IPS-18a (cell line): ENCODE measurements around the gene CD4.
"Not testable (repeated sequence)": the region's sequence is repeated elsewhere in the genome, so short reads cannot be mapped to it uniquely, and the experiment has no call there.

ENCODE experiments used
- H3K27ac ChIP-seq: one replicate; pipeline ENCODE4 v1.5.1; 2013; ENCODE audit warnings: low read length
- H3K27me3 ChIP-seq: one replicate; pipeline ENCODE4 v1.6.1; 2013; ENCODE audit warnings: mild to moderate bottlenecking, low read length; ENCODE audit not compliant: control insufficient read depth, insufficient read depth
- H3K36me3 ChIP-seq: one replicate; pipeline ENCODE4 v1.6.1; 2013; ENCODE audit warnings: low read depth, low read length; ENCODE audit not compliant: control insufficient read depth
- H3K4me1 ChIP-seq: one replicate; pipeline ENCODE4 v1.6.1; 2013; ENCODE audit warnings: low read depth, low read length; ENCODE audit not compliant: control insufficient read depth
- H3K4me3 ChIP-seq: one replicate; pipeline ENCODE4 v1.5.1; 2013; ENCODE audit warnings: low read length
- H3K9ac ChIP-seq: one replicate; pipeline ENCODE4 v1.6.1; 2013; ENCODE audit warnings: mild to moderate bottlenecking, low read length, moderate library complexity
- H3K9me3 ChIP-seq: one replicate; pipeline ENCODE4 v1.6.1; 2013; ENCODE audit warnings: low read depth, low read length; ENCODE audit not compliant: control insufficient read depth

Gene CD4

DNA sequence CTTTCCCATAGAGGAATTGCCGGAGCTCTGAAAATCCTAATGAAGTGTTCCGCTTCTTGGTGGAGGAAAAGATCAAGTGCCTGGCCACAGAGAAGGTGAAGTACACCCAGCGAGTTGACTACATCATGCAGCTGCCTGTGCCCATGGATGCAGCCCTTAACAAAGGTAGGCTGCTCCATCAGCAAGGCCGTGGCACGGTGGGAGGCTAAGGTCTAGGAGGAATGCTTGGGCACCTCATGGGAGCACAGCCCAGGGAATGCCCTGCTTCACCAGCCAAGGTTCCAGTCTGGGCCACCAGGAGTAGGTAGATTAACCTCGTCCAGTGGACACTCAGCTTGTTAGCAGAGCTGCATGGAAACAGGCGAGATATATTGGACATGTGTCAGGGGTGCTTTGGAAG lies 71.6 kb downstream of the CD4 start:
- no peak overlapping the region for H3K27ac ChIP-seq
- no peaks in the 10 kb centered on the region for H3K27me3 ChIP-seq
- H3K36me3 ChIP-seq, result peaks cover 79% of the 10 kb centered on the region
- H3K9me3 ChIP-seq, result no peaks in the 10 kb centered on the region
- no peak overlapping the region for H3K4me3 ChIP-seq
- no peak overlapping the region for H3K9ac ChIP-seq
- H3K4me1 ChIP-seq, result peaks cover 5% of the 10 kb centered on the region

DNA sequence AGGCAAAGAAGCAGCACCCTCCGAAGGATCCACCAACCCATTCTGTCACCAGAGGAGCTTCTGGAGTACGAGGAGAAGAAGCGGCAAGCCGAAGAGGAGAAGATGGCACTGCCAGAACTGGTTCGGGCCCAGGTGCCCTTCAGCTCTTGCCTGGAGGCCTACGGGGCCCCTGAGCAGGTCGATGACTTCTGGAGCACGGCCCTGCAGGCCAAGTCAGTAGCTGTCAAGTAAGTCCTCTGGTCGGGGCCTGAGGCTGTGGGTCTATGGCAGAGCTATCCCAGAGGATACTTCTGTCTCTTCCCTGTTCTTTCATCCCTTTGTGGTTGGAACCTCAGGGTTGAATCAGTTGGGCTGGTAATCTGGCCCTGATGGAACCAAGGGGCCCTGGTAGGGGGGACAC lies 72.1 kb downstream of the CD4 start:
- H3K9ac ChIP-seq, result no peak overlapping the region
- no peaks in the 10 kb centered on the region for H3K9me3 ChIP-seq
- H3K27ac ChIP-seq, result no peak overlapping the region
- peaks cover 75% of the 10 kb centered on the region for H3K36me3 ChIP-seq
- H3K4me3 ChIP-seq, result no peak overlapping the region
- no peaks in the 10 kb centered on the region for H3K27me3 ChIP-seq
- peaks cover 9% of the 10 kb centered on the region for H3K4me1 ChIP-seq

DNA sequence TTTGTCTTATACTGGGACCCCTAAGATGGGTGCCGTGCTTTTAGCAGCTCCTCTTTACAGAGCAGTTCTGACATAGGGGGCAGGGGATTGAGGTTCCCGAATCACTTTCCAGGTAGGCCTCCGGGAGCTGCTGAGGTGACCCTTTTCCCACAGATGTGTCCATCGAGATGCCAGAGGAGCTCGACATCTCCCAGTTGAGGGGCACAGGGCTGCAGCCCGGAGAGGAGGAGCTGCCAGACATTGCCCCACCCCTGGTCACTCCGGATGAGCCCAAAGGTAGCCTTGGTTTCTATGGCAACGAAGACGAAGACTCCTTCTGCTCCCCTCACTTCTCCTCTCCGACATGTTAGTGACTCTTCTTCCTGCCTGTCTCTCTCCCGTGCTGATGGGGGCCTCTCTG lies 73.7 kb downstream of the CD4 start:
- Histone ChIP-seq H3K4me3 (no peak overlapping the region), H3K36me3 (peaks cover 59% of the 10 kb centered on the region), H3K4me1 (peaks cover 15% of the 10 kb centered on the region), H3K27ac (no peak overlapping the region), H3K9ac (no peak overlapping the region), H3K9me3 (no peaks in the 10 kb centered on the region), H3K27me3 (no peaks in the 10 kb centered on the region)

DNA sequence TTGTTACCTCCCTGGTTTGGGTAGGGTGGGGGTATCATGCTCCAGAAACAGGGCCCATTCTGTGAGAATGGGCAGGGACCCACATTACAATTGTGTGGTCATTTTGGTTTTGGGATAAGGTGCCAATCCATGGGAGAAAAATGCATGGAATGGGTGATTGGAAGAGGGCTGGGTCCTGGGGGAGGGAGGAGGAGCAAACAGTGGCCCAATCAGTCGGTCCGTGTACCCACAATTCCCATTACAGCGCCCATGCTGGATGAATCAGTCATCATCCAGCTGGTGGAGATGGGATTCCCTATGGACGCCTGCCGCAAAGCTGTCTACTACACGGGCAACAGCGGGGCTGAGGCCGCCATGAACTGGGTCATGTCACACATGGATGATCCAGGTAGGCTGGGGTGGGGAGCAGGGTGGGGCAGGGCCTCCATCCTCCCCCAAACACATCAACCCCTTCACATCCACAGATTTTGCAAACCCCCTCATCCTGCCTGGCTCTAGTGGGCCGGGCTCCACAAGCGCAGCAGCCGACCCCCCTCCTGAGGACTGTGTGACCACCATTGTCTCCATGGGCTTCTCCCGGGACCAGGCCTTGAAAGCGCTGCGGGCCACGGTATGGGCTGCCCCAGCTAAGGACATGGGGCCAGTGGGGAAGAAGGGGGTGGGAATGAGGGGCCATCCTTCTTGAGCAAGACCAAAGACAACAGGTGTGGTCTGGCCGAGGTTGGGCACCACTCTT lies 74.4 kb downstream of the CD4 start:
- H3K36me3 ChIP-seq, result peaks cover 53% of the 10 kb centered on the region
- H3K4me1 ChIP-seq, result peaks cover 15% of the 10 kb centered on the region
- no peak overlapping the region for H3K9ac ChIP-seq
- no peak overlapping the region for H3K4me3 ChIP-seq
- no peaks in the 10 kb centered on the region for H3K9me3 ChIP-seq
- no peak overlapping the region for H3K27ac ChIP-seq
- no peaks in the 10 kb centered on the region for H3K27me3 ChIP-seq

DNA sequence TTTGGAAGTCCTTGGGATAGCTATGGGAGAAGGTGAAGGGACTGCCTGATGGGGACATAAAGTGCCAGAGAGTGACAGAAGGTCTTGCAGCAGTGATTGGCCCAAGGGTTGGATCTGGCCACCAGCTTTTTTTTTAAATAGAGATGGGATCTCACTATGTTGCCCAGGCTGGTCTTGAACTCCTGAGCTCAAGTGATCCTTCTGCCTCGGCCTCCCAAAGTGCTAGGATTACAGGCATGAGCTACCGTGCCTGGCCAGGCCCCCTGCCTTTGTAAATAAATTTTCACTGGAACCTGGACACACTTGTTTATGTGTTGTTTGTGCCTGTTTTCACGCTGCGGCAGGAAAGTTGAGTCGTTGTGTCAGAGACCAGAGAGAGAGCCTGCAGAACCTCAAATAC lies 76.0 kb downstream of the CD4 start:
- H3K9ac ChIP-seq, H3K9me3 ChIP-seq, H3K4me3 ChIP-seq, H3K27ac ChIP-seq, H3K27me3 ChIP-seq: not testable (repeated sequence)
- peaks cover 18% of the 10 kb centered on the region for H3K4me1 ChIP-seq
- H3K36me3 ChIP-seq, result peaks cover 57% of the 10 kb centered on the region

DNA sequence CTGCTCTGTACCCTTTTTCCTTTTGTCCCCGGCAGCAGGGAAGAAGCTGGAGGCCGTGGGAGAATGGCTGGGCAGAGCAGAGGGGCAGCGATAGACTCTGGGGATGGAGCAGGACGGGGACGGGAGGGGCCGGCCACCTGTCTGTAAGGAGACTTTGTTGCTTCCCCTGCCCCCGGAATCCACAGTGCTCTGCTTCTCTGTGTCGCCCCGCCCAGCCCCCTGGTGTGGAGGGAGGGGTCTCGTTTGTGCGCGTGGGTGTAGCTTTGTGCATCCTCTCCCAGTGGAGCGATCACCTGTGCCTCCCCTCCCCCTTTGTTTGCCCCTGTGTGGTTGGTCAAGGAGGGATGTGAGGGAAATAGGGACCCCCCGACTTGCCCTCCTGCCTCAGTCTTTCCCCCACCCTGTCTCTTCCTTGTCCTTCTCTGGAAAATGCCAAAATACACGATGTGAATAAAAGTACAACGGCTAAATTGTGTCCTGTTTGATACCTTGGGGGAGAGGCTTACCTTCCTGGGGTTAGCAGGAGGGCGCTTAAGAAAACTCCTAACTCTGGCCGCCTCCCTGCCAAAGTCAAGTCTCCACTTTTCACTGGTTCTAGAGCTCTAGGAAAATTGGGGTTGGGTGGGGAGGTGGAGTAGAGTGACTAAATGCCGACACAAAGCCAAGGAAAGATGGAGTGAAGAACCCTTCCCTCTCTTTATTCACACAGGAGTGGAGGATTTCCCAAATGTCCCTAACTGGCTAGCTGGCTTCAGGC lies 77.0 kb downstream of the CD4 start:
- Histone ChIP-seq H3K9me3 (no peaks in the 10 kb centered on the region), H3K27ac (peak overlapping the region; percentile 24), H3K36me3 (peaks cover 57% of the 10 kb centered on the region), H3K27me3 (no peaks in the 10 kb centered on the region), H3K9ac (peak overlapping the region; percentile 58), H3K4me1 (peaks cover 18% of the 10 kb centered on the region), H3K4me3 (peak overlapping the region; percentile 73)

DNA sequence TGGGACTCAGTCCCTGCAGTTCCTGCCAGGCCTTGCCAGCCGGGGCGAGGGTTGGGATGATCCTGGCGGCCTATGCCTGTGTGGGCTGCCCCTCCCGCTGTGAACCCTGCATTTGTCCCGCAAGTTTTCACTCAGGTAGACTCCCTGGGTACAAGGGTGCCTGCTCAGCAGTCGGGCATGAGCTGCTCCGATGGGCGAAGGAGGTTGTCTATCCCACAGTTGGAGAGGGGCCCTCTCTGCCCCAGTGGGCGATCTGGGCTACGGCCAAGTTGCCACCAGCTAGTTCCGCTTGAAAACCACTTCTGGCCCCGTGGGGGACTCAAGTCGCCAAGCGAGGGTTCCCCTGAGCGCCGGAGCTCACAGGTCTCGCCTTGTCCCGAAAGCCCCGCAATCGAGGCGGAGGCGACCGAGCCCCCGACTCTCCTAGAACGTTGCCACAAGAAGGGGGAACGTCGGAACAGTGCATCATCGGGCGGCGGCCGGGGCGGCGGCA lies 77.6 kb downstream of the CD4 start:
- Histone ChIP-seq H3K27ac (peak overlapping the region; percentile 24), H3K9me3 (no peaks in the 10 kb centered on the region), H3K4me3 (peak overlapping the region; percentile 73)

DNA sequence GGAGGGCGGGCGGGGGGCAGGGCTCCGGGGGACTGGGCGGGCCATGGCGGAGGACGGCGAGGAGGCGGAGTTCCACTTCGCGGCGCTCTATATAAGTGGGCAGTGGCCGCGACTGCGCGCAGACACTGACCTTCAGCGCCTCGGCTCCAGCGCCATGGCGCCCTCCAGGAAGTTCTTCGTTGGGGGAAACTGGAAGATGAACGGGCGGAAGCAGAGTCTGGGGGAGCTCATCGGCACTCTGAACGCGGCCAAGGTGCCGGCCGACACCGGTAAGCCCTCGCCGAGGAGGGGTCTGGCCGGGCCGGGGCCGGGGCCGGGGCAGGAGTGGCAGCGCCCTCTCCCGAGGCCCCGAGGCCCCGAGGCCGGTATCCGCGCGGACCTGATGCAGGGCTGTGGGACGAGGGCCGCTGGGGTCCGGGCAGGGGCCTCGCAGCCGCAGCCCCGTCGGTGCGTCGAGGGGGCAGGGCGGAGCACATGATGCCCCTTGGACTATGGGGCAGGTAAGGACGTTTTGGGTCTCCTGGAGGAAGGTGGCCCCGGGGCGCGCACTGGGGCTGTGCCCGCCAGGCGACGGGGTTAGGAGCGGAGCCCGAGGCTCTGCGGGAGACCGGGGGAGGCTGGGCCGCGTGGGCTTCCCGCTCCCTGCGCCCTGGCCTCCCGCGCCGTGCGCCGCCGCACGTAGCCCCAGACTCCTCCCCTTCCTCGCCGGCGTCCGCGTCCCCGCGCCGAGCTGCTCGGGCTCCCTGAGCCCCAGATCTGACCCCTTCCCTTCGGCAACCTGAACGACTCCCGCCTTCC lies 78.3 kb downstream of the CD4 start, which contains the start of gene TPI1:
Gene TPI1 (plus strand): TSS at position 119 of the 798 bp plus-strand sequence. CDS start 36 bp downstream, at position 155.
- no peaks in the 10 kb centered on the region for H3K27me3 ChIP-seq
- H3K36me3 ChIP-seq, result peaks cover 45% of the 10 kb centered on the region
- peaks cover 18% of the 10 kb centered on the region for H3K4me1 ChIP-seq
- H3K27ac ChIP-seq, result peak within 1 kb of the TSS; percentile 65
- peak within 1 kb of the TSS; percentile 90 for H3K9ac ChIP-seq
- H3K9me3 ChIP-seq, result no peaks in the 10 kb centered on the region
- peak within 1 kb of the TSS; percentile 73 for H3K4me3 ChIP-seq

More for the DNA sequence above, 77.6 kb downstream of the CD4 start:
- H3K4me1 ChIP-seq, result peaks cover 18% of the 10 kb centered on the region
- H3K9ac ChIP-seq, result peak overlapping the region; percentile 58
- no peaks in the 10 kb centered on the region for H3K27me3 ChIP-seq
- H3K36me3 ChIP-seq, result peaks cover 51% of the 10 kb centered on the region

DNA sequence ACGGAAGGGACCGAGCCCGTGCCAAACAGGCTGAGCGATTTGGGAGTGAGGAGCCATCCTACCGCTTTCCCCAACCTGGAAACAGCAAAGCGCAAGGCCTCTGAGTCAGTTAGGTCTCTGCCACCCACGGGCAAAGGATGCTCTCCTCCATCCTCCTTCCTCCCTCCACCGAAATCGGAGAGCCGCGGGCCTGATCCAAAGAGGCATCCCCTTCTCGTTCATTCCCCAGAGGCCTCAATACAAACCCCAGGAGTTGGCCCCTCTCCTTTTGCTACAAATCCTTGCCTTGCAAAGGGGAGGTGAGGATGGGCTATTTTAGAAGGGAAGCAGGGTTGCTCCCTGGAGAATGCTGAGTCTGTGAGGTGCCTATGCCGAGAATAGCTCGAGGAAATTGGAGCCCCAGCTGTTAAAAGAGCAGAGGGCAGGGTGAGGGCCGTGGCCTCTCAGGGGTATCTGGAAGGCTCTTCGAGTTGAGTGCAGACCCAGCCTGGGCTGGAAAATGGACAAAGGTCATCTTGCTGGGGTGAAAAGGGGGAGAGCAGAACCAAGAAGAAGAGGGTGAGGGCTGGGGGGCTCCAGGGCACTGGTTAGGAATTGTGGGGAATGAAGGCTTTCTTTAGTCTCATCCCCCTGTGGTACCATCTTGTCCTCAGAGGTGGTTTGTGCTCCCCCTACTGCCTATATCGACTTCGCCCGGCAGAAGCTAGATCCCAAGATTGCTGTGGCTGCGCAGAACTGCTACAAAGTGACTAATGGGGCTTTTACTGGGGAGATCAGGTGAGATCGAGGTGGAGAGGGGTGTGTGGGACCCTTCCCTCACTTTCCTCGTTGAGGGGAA lies 79.1 kb downstream of the CD4 start:
- Histone ChIP-seq H3K36me3 (peaks cover 38% of the 10 kb centered on the region), H3K27ac (no peak overlapping the region), H3K4me3 (peak overlapping the region; percentile 73), H3K4me1 (peaks cover 18% of the 10 kb centered on the region), H3K9me3 (no peaks in the 10 kb centered on the region), H3K27me3 (no peaks in the 10 kb centered on the region), H3K9ac (peak overlapping the region; percentile 90)

DNA sequence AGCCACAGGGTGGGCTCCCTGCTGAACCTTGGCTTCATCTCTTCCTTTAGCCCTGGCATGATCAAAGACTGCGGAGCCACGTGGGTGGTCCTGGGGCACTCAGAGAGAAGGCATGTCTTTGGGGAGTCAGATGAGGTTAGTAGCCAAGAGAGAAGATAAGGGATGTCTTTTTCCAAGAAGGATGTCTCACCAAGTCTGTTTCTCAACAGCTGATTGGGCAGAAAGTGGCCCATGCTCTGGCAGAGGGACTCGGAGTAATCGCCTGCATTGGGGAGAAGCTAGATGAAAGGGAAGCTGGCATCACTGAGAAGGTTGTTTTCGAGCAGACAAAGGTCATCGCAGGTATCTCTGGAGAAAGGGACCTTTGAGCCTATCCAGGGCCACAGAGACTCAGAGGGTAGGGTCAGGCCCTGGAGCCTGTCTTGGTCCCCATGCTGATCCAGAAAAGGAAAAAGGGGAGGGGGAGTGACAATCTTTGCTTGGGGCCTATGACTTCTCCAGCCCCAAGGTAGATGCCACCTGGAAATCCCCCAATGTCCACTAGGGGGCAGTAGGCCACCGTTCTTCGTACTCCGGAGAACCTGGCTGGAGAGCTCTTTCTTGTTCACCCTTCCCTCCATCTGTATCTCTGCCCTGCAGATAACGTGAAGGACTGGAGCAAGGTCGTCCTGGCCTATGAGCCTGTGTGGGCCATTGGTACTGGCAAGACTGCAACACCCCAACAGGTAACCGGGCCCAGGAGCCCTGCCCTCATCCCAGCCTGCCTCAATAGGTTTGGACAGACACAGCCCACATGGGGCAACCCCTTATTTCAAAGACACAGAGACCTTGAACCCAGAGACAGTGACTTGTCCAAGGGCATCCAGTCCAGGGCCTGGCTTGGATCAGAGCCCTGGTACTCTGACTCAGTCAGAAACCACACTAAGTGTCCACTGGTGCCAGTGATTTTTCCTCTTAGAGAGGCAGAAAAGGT lies 80.0 kb downstream of the CD4 start:
- Histone ChIP-seq H3K9ac (no peak overlapping the region), H3K27me3 (no peaks in the 10 kb centered on the region), H3K4me3 (peak overlapping the region; percentile 73), H3K27ac (no peak overlapping the region), H3K4me1 (peaks cover 22% of the 10 kb centered on the region), H3K36me3 (peaks cover 32% of the 10 kb centered on the region), H3K9me3 (no peaks in the 10 kb centered on the region)
